Activated CD8-positive, alpha-beta memory T cell treated with anti-CD3 and anti-CD28 coated beads for 1 hour (primary cell): ENCODE data around the gene UBL3.

ENCODE experiments used
- DNase-seq, 2 donors: peaks; one replicate each; pipeline ENCODE4 v3.0.0-alpha.2; 2020; ENCODE audit warnings: low read depth in 1 of 2; ENCODE audit errors: extremely low read depth in 1 of 2

Gene UBL3

GRCh38 chr13:29858231-29858630 lies 7.8 kb upstream of the UBL3 start:
- DNase-seq = no peak

DNA sequence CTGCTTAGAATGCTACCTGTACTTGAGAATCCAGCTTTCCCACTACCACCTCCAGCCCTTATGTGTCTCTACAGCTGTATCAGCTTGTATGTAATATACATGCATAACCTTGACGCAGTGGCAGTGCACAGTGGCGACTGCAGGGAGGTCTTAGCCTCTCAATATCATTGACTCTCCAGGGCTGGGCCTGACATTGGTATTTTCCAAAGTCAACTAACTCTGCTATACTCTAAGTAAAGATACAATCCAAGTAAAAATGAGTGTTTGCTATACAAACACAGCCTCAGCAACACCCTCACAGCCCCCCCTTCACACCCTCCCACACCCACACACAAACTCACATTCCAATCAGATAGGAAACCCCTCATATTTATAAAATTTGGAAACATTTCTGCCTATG lies 6.7 kb upstream of the UBL3 start:
- DNase-seq = no peak

GRCh38 chr13:29856426-29856825 lies 6.0 kb upstream of the UBL3 start:
- DNase-seq = no peak

DNA sequence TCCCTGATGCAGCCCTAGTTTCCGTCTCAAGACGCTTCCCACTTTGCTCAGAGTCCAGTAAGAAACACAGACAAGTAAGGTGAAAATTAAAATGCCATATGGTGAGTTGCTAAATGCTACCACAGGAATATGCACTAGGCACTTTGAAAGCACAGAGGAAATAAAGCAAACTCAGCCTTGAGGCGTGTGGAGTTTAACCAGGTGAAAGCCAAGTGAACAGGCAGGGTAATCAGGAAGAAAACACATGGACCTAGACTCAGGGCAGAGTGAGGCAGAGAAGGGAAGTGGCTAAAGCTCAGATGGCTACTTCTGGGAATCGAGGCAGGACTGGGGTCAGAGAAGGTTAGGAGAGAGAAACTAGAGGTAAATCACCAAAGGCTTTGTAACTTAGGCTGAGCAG lies 5.4 kb upstream of the UBL3 start:
- DNase-seq = no peak

DNA sequence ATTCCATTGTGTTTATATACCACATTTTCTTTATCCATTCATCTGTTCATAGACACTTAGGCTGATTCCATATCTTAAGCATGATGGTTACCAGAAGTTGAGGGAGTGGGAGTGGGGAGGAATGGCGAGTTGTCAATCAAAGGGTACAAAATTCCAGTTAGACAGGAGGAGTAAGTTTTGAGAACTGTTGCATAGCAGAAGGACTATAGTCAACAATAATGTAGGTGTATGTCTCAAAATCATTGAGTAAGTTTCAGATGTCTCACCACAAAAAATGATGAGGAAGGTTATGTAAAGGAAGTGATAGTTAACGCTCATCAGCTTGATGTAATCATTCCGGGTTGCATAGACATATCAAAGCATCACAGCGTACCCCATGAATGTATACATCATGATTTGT lies 4.6 kb upstream of the UBL3 start:
- DNase-seq = no peak

DNA sequence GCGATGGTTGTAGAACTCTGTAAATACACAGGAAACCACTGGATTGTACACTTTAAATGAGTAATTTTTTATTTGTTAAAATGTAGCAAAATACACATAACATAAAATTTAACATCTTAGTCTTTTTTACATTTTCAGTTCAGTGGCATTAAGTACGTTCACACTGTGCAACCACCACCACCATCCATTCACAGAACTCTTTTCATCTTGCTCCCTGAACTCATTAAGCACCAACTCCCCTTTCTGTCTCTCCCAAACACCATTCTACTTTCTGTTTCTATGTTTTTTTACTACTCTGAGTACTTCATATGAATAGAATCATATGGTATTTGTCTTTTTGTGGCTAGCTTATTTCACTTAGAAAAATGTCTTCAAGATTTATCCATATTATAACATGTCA lies 2.7 kb upstream of the UBL3 start:
- no peak for DNase-seq

DNA sequence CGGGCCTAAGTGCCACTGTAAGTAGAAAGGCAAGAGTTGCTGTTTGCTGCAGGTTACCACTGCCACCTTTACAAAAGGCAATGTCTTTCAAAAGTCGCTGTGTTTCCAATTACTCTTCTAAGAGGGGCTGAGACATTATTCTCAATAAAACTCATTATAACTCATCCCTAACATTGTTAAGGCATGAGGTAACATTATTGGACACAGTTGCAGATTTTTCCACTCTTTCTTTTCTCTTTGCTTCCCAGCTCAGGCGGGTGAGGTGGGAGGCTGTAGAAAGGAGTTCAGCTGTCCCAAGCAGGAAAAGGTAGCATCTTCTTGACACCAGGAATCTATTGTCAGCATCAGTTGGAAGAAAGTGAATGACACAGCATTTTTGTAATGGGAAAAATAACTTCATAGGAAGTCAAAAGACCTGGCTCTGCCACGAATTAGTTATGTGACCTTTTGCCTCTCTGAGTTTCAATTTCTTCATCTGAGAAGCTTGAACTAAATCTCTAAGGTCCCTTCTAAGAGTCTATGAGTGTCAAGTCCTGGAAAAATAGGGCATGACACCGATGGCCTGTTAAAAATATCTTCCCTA lies 2.1 kb upstream of the UBL3 start:
- no peak for DNase-seq

GRCh38 chr13:29849731-29850212 lies 645 bp downstream of the UBL3 start:
- no peak for DNase-seq

DNA sequence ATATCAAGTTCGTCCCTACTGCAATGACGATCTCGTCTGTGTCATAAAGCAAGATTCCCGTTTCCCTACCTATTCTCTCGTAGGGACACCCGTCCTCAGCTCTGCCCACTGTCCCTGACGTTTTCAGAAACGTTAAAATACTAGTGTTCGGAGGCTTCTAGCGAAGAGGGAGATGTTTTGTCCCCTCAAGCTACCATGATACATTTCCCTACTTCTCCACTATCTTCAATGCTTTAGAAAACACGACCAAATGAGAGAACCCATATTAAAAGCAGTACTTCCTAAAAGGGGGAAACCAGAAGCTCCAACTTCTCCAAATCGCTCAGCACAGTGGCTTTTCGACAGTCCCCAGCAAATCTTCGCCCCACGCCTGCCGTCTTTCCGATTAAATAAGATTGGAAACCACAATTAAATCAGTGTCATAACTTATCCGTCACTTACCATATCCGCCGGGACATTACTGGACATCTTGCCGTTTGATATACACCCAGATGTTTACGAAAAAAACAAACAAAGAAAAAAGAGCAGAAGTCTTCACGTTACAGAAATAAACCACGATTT lies 1.3 kb downstream of the UBL3 start:
- no peak for DNase-seq

DNA sequence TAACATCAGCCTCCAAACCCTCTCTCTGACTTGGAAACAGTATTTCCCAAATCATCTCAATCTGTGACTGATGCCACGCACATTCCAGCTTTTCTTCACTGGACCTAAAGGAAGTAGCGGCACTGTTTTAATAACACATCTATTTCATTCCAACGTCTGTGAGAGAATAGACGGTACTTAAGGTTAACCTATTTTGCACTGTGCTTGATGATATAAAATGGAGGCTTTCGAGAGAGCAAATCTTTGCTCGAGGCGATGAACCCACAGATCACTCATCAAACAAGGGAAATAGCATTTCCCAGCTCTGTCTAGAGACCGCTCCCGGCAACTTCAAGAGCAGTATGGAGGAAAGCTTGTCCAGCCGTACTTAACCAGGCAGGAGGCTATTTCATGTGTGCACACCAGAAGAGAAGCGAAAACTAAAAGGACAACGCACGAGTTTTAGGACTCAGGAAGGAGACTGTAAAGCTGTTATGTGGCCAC lies 2.9 kb downstream of the UBL3 start:
- no peak for DNase-seq

DNA sequence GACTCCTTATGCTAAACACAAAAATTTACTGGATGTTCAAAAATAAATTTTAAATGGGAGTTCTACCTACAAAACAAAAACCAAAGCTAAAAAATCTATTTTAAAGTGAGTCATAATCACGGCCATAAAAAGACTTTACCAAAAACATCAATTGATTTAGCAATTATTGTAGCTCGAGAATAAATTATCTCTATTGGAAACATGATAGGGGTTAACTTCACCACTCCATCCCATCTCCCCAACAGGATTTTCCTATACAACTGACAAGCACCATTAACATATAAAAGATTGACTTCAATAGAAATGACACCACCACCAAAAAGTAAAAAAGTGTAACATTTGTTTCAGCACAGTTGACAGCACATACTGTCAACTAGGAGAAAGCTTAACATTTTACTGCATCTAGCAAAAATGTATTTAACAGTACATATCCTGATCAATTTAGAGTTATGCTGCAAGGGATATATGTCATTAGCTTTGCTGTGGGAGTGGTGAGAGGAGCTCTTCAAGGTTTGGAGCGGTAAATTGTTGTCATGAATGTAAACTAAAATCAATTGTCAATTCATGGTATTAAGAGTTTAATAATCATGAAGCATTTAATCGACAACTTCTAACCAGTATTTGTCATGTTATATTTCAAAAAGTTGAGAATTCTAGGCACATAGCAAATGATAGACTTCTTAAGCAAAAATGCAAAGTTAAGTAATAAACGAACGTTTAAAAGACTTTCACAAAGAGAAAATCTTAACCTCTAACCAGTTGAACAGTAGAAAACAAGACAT lies 3.8 kb downstream of the UBL3 start:
- DNase-seq = no peak

DNA sequence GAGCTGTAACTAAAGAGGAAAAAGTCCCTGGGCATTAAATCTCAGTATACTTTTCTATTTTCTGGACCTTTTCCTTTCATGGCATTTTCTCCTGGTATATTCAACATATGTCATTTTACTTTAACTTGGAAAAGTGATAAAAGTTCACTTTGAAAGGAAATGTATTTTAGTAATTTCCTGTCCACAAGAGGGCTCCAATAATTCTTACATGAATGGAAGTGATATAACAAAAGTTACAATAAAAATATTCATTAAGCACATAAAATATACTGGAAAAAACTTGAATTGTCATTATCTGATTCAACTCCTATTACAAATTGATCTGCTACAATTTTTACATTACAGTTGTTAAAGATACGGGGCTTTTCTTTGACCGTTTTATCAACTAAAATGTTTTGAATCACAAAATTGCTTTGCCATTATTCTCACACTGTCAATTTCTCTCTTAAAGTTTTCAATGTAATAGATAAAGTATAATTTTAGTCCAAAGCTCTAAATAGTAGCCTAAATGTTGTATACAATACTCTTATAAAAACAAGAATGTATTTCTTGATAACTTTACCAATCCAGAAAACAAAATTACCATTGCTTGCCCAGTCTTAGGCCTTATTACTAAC lies 4.9 kb downstream of the UBL3 start:
- no peak for DNase-seq

DNA sequence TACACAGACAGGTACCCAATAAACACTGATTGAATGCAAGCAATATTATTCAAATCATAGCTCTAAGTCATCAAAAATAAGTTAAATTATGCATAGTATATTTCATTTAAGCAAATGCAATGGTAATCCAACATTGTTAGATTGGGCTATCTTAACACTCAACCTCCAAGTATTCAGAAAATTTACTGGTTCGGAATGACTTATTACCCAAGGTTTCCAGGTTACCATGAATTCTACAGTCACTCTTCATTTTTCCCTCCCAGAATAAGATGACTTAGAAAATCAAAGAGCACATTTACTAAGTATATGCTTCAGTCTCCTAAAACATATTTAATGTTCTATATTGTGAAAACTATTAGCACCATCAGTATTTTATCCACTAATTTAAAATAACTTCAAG lies 6.0 kb downstream of the UBL3 start:
- no peak for DNase-seq

GRCh38 chr13:29840585-29840984 lies 9.8 kb downstream of the UBL3 start:
- no peak for DNase-seq

GRCh38 chr13:29835280-29836061 lies 14.9 kb downstream of the UBL3 start:
- DNase-seq = no peak

- no peak for DNase-seq
These were observed 17.6 kb downstream of the UBL3 start for GRCh38 chr13:29832761-29833298.

- no peak for DNase-seq
These were observed 20.4 kb downstream of the UBL3 start for GRCh38 chr13:29830000-29830399.

- no peak for DNase-seq
These were observed 31.3 kb downstream of the UBL3 start for GRCh38 chr13:29819143-29819542.

DNA sequence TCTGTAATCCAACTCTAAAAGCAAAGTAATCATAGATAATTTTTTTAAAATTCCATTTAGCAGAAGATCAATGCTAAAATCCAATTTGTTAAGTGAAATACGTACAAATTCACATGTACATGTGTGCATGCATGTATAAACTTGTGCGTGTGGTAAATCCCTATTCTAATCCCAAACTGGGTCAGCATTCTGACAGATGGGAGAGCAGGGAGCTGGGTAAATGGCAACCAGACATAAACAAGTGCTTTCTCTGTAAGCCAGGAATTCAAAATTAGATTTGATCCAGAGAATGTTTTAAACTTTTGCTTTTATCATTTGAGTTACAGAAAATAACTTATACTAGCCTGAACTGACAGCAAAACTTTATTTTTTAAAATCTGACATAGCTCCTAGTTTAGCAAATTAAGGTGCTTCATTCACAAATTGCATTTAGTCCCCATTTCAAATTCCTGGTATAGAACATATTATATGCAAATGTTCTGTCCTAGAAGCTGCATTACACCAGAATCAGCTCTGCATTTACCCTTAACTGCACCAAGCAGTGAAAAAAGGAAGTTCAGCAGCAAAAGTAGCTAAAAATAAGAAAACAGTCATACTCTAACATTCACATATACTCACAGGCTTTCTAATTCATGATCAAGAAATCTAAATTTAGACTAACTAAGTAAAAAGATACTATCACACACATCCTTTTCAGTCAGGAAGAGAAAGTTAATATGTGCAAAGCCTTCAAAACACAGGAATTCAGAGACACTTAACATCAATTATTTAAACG lies 32.6 kb downstream of the UBL3 start:
- no peak for DNase-seq

DNA sequence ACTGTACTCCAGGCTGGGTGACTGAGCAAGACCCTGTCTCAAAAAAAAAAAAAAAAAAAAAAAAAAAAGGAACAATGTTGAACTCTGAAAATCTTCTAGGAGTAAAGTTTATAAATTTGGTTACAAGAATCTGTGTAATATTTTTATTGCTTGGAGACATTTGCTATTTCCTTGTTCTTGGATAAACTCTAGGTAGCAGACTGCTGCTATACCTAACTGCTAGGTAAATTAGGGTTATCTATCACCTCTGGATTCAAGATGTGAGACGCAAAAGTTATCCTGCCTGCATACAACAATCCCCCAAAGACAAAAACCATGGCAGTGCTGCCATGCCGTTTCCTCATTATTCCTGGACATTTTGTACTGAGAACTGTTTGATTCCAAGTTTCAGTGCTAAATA lies 33.7 kb downstream of the UBL3 start:
- no peak for DNase-seq
